Glomerular endothelial cell (primary cell): Measurements from ENCODE around the gene KRTAP19-4. TPM values are rescaled to one million over a fixed set of nuclear protein-coding genes. Genes with fewer than 3 reads are reported as not detected.
"Not testable (repeated sequence)": the region's sequence is repeated elsewhere in the genome, so short reads cannot be mapped to it uniquely, and the experiment has no call there.

ENCODE experiments used
- DNase-seq: peaks from one replicate; pipeline ENCODE4 v3.0.0-alpha.2; 2011; ENCODE audit warnings: low read depth, low spot score; ENCODE audit errors: extremely low read depth
- total RNA-seq: library from RNA; depleted of rRNA; stranded (reverse); fragments of >200 nt; gene quantifications from 2 replicates; pipeline ENCODE4 v1.2.3, GENCODE V29; 2015

KRTAP19-4 gene
- total RNA-seq = not detected in 2 replicates

DNA sequence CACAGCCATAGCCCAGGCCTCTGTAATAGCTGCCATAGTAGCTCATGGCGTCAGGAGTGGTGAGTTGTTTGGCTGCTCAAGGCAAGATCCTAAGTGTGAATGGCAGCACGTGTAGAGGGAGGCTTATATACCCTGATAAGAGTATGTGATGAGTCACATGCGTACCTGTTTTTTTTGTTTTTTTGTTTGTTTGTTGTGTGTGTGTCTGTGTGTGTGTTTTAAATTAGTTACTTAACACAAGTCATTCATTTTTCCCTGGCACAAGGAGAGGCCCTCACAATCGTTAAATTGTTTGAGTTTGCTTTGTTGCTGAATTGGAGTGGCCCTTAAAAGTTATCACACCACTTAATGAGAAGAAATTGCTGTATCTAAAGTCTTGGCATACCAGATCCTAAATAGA lies at the start of gene KRTAP19-4:
TSS of gene KRTAP19-4 (minus strand) at position 101 of the 400 bp plus-strand sequence. CDS start at position 46, 55 bp downstream.
- DNase-seq = no peak

DNA sequence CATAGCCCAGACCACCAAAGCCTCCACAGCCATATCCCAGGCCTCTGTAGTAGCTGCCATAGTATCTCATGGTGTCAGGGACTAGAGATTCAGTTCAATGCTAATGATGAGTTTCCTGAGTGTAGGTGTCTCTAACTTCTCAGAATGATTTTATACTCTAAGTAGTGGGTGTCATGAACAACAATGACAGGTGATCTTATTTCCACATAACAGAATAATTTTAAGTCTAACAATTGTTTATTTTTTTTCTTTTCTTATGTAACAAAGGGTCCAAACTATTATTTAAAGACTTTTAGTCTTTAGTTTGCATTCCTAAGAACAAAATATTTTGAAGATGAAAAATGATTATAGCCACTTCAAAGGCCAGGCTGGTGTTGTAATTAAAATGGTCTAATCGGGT lies 44.8 kb upstream of the KRTAP19-4 start, which contains the start of gene KRTAP19-6:
TSS of gene KRTAP19-6 (minus strand) at position 101 of the 400 bp plus-strand sequence. CDS start at position 70, 31 bp downstream.
- no peak for DNase-seq

DNA sequence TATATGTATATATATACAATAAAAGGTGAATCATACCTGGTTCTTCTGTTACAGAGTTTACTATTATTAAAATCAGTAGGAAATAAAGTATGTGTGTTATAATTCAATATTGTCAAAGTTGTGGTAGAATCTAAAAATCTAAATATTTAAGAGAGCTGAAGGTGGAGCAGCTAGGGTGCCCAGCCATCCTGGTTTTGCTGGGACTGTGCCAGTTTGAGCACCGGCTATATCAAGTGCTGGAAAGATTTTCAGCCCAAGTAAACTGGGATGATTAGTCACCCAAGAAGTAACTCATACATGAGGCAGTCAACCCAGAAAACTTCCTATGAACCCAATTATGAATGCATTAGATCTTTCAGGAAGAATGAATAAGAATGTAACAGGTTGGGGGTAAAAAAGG lies 21.9 kb upstream of the KRTAP19-4 start:
- DNase-seq = no peak

GRCh38 chr21:30515681-30516080 lies 18.7 kb upstream of the KRTAP19-4 start:
- DNase-seq = no peak

GRCh38 chr21:30505621-30506205 lies 8.7 kb upstream of the KRTAP19-4 start:
- DNase-seq = not testable (repeated sequence)

DNA sequence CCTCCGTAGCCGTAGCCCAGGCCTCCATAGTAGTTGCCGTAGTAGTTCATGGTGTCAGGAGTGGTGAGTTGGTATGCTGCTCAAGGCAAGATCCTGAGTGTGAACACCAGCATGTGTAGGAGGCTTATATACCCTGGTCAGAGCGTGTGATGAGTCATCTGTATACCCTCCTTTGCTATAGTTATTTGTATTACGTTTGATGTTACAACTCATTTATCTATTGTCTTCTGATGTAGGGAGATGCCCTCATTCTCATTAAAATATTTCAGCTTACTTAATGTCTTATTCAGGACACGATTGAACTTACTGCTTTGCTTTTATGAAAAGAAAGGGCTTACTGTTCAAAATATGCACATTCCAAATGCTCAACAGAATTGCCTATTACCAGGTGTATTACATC lies 5.1 kb upstream of the KRTAP19-4 start, which contains the start of gene KRTAP19-5:
TSS of gene KRTAP19-5 (minus strand) at position 101 of the 400 bp plus-strand sequence. CDS start at position 50, 51 bp downstream.
- DNase-seq = no peak

GRCh38 chr21:30491963-30492428 lies 5.0 kb downstream of the KRTAP19-4 start, which contains the start of gene KRTAP19-3:
Gene KRTAP19-3, minus strand, starts transcription at chr21:30492013. Its CDS starts 56 bp downstream, at chr21:30491957.
- no peak for DNase-seq

DNA sequence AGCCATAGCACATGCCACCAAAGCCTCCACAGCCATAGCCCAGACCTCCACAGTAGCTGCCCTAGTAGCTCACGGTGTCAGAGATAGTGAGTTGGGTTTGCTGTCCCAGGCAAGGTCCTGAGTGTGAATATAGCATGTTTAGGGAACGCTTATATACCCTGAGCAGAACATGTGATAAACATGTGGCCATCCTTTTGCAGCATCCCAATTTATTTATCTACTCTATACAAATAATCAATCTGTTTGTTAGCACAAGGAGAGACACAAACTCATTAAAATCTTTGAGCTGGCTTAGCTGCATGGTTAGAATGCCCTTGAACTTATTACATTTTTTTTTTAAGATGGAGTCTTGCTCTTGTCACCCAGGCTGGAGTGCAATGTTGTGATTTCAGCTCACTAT lies 9.6 kb downstream of the KRTAP19-4 start, which contains the start of gene KRTAP19-2:
TSS of gene KRTAP19-2 (minus strand) at position 101 of the 400 bp plus-strand sequence. CDS start at position 13, 88 bp downstream.
- DNase-seq = no peak

DNA sequence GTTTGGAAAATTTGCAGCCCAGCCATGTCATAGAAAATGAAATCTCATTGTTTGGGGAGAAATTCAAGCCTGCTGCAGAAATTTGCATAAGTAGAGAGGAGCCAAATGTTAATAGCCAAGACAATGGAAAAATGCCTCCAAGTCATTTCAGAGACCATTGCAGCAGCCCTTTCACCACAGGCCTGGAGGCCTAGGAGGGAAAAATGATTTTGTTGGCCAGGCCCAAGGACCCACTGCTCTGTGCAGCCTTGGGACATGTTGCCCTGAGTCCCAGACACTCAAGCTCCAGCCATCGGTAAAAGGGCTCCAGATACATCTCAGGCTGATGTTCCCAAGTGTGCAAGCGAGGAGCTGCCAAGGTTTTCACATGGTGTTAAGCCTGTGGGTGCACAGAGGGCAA lies 10.8 kb downstream of the KRTAP19-4 start:
- DNase-seq = no peak

GRCh38 chr21:30482130-30482529 lies 14.8 kb downstream of the KRTAP19-4 start:
- DNase-seq = no peak

GRCh38 chr21:30480145-30480544 lies 16.8 kb downstream of the KRTAP19-4 start, which contains the start of gene KRTAP19-1:
Gene KRTAP19-1, minus strand, starts transcription at chr21:30480367. Its CDS starts 50 bp downstream, at chr21:30480317.
- no peak for DNase-seq

DNA sequence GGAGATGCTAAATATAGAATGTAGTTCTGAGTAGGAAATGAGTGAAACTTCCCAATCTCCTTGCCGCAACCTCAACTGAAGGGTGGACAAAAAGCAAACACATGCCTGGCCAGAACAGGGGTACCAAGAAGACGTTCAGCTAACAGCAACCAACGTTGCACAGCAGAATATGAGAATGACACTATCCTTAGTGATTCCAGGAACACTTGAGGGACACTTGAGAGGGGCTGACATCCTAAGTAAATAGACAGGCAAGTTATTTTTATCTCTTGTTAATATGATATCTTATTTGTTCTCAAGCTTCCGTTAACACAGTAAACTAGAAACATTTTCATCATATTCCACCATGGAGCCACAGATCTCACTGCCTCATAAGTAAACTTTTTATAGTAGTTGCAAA lies 17.7 kb downstream of the KRTAP19-4 start:
- DNase-seq = no peak

DNA sequence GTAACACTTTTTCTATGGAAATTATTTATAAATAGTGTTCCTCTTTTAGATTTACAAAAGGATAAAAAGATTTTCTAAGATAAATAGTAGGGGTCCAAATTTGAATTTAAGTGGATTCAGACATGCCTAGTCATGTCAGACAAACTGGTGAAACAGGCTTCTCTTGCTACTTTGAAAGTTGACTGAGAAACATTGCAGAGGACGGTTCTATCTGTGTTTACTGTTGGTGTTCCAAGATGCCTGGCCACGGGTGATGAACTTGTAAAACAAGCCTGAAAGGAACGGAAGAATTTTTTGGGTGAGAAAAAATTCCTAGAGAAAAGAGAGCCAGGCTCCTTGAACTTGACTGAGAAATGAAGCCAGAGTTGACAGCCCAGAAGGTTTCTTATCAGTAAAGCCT lies 19.0 kb downstream of the KRTAP19-4 start:
- no peak for DNase-seq

- no peak for DNase-seq
Observed at GRCh38 chr21:30468900-30469714, 27.9 kb downstream of the KRTAP19-4 start.

DNA sequence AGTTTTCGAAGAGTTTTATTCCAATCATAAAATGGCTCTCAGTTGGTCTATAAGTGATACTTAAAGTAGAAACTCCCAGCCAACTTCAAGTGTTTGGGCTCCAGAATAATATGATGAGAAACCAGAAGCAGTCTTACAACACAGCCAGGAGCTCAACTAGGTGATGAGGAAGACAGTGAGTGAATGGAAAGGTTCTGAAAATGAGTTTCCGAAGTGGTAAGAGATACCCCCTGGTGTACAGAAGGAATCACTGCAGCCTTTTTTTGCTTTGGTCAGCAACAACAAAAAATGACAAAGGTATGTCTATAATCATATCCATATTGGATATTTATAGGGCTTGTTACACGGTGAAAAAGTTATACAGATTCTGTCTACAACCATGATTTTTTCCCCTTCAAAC lies 33.3 kb downstream of the KRTAP19-4 start:
- DNase-seq = no peak

- DNase-seq = no peak
Observed at GRCh38 chr21:30448514-30448913, 48.5 kb downstream of the KRTAP19-4 start.

GRCh38 chr21:30447056-30447455 lies 49.9 kb downstream of the KRTAP19-4 start:
- DNase-seq = no peak
